ENCODE data around the gene WFIKKN1.

Gene WFIKKN1

DNA sequence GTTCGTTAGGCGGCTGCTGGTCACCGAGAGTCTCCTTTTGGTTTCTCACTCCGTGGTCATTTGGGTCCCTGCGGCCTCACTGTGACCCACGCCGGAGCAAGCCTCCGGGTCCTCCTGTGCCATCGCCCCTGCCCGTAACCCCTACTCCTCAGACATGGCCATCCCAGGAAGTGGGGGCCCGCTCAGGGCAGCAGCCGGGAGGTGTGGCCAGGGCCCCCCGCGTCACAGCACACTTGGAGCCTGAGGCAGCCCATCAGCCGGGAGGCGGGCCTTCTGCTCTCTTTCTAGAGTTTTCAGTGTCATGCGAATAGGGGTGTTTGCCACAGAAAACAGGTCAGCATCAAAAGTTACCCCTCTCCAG is 7.9 kb upstream of the WFIKKN1 start:
- no peaks in the 10 kb centered on the region for H3K9me3 ChIP-seq (ENCODE audit: control insufficient read depth in 1 of 2, low read length in 2 of 2)
- no peaks in the 10 kb centered on the region for H3K27me3 ChIP-seq (ENCODE audit: control insufficient read depth in 1 of 2, insufficient read depth in 2 of 2, low read length in 2 of 2)
- peaks cover 0 to 29% of the 10 kb centered on the region in 2 donors for H3K36me3 ChIP-seq (ENCODE audit: control insufficient read depth in 1 of 2, insufficient read depth in 2 of 2, low read length in 2 of 2)
- H3K9ac ChIP-seq (ENCODE audit: low read depth in 1 of 2, low read length in 2 of 2) = no peak overlapping the region
- H3K27ac ChIP-seq (ENCODE audit: low read depth, low read length) = no peak overlapping the region
- peaks cover 0 to 4% of the 10 kb centered on the region in 2 donors for H3K4me1 ChIP-seq (ENCODE audit: control insufficient read depth in 1 of 2, insufficient read depth in 2 of 2, low read length in 2 of 2)
- H3K4me3 ChIP-seq (ENCODE audit: low read depth in 1 of 2, low read length in 2 of 2) = no peak overlapping the region

DNA sequence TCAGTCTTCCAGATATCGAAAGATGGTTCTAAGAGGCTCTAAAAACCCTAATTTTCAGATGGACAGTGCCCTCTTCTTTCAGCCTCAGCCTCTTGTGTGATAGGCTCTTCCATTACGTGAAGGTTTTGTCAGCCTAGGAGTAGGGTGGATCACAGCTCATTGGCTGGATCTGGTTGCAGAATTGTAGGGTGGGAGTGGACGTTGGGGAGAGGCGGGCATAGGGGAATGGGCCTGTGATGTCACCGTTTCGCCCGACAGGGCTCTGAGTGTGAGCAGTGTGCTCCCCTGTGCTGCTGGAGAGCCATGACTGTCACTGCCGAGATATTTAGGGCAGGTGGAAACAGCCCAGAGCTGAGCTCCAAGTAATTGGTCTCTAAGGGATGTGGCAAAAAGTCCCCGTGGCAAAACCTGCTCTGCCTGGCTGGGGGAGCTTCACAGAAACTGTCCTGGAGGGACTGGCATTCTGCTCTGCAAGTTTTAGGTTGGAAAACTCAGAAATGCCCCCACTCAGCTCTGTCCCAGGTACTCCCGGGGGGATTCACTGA is 6.2 kb upstream of the WFIKKN1 start:
- Histone ChIP-seq H3K9ac (ENCODE audit: low read depth in 1 of 2, low read length in 2 of 2) (no peak overlapping the region), H3K36me3 (ENCODE audit: control insufficient read depth in 1 of 2, insufficient read depth in 2 of 2, low read length in 2 of 2) (peaks cover 0 to 30% of the 10 kb centered on the region in 2 donors), H3K4me1 (ENCODE audit: control insufficient read depth in 1 of 2, insufficient read depth in 2 of 2, low read length in 2 of 2) (peaks cover 0 to 4% of the 10 kb centered on the region in 2 donors)

DNA sequence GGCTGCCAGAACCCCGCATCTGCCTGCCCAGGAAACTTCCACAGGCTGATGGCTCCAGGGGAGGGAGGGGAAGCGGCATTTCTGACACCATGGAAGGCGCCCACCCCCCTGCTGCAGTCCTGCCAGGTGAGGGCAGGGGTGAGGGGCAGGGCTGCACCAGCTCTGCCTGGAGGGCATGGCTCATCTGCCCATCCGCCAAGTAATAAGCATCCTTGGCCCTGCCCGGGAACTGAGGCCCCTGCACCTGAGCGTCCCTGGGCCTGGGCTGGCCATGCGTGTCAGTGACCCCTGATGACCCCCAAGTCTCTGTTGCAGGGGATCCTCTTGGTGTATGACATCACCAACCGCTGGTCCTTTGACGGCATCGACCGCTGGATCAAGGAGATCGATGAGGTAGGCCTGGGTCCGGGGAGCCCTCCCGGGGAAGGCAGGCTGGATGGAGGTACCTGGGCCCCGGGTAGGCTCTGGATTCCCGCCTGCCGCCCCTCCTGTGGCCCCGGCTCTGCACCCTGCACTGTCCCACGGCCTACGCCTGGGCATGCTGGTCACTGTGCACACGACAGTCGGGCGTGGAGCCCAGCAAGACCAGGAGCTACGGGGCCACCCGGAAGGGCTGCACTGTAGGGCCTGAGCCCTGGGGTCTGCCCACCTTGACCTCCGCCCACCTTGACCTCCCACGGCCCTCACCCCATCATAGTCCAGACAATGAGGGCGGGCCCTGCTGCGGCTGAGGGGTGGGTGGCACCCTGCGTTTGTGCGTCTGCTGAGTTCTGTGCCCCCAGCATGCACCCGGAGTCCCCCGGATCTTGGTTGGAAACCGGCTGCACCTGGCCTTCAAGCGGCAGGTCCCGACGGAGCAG is 5.4 kb upstream of the WFIKKN1 start:
- no peak overlapping the region for H3K9ac ChIP-seq (ENCODE audit: low read depth in 1 of 2, low read length in 2 of 2)
- no peaks in the 10 kb centered on the region for H3K27me3 ChIP-seq (ENCODE audit: control insufficient read depth in 1 of 2, insufficient read depth in 2 of 2, low read length in 2 of 2)
- H3K4me3 ChIP-seq (ENCODE audit: low read depth in 1 of 2, low read length in 2 of 2) = no peak overlapping the region
- peaks cover 0 to 30% of the 10 kb centered on the region in 2 donors for H3K36me3 ChIP-seq (ENCODE audit: control insufficient read depth in 1 of 2, insufficient read depth in 2 of 2, low read length in 2 of 2)
- H3K4me1 ChIP-seq (ENCODE audit: control insufficient read depth in 1 of 2, insufficient read depth in 2 of 2, low read length in 2 of 2) = peaks cover 0 to 10% of the 10 kb centered on the region in 2 donors
- no peaks in the 10 kb centered on the region for H3K9me3 ChIP-seq (ENCODE audit: control insufficient read depth in 1 of 2, low read length in 2 of 2)
- no peak overlapping the region for H3K27ac ChIP-seq (ENCODE audit: low read depth, low read length)

More for the DNA sequence above, 6.2 kb upstream of the WFIKKN1 start:
- Histone ChIP-seq H3K9me3 (ENCODE audit: control insufficient read depth in 1 of 2, low read length in 2 of 2) (no peaks in the 10 kb centered on the region), H3K27me3 (ENCODE audit: control insufficient read depth in 1 of 2, insufficient read depth in 2 of 2, low read length in 2 of 2) (no peaks in the 10 kb centered on the region), H3K4me3 (ENCODE audit: low read depth in 1 of 2, low read length in 2 of 2) (no peak overlapping the region), H3K27ac (ENCODE audit: low read depth, low read length) (no peak overlapping the region)

DNA sequence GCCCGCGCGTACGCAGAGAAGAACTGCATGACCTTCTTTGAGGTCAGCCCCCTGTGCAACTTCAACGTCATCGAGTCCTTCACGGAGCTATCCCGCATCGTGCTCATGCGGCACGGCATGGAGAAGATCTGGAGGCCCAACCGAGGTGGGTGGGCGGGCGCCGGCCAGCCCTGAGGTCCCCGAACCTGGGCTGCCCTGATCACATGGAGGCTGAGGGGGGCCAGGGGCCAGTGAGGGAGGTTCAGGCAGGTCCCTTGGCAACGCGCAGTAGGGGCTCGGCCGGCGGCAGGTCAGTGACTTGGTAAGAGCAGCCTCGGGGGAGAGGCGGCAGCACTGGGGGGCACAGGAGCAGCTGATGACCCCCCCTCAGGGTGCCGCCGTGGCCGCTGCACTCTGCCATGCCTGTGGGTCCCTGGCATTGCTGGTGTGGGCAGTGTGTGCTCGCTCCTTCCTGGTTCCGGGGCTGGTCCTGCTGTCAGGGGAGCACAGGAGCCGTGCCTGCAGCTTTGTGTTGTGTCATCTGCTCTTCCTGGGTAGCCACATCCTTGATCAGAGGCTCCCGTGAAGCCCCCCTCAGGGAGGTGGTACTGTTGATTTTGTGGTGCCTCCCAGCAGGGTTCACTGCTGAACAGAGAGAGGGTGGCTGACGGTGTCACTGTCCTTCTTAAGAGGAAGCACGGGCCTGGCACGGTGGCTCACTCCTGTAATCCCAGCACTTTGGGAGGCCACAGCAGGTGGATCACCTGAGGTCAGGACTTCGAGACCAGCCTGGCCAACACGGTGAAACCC is 4.6 kb upstream of the WFIKKN1 start:
- H3K27ac ChIP-seq (ENCODE audit: low read depth, low read length) = no peak overlapping the region
- peaks cover 0 to 12% of the 10 kb centered on the region in 2 donors for H3K4me1 ChIP-seq (ENCODE audit: control insufficient read depth in 1 of 2, insufficient read depth in 2 of 2, low read length in 2 of 2)
- H3K27me3 ChIP-seq (ENCODE audit: control insufficient read depth in 1 of 2, insufficient read depth in 2 of 2, low read length in 2 of 2) = no peaks in the 10 kb centered on the region
- no peaks in the 10 kb centered on the region for H3K9me3 ChIP-seq (ENCODE audit: control insufficient read depth in 1 of 2, low read length in 2 of 2)
- H3K36me3 ChIP-seq (ENCODE audit: control insufficient read depth in 1 of 2, insufficient read depth in 2 of 2, low read length in 2 of 2) = peaks cover 0 to 30% of the 10 kb centered on the region in 2 donors
- H3K9ac ChIP-seq (ENCODE audit: low read depth in 1 of 2, low read length in 2 of 2) = no peak overlapping the region
- no peak overlapping the region for H3K4me3 ChIP-seq (ENCODE audit: low read depth in 1 of 2, low read length in 2 of 2)

DNA sequence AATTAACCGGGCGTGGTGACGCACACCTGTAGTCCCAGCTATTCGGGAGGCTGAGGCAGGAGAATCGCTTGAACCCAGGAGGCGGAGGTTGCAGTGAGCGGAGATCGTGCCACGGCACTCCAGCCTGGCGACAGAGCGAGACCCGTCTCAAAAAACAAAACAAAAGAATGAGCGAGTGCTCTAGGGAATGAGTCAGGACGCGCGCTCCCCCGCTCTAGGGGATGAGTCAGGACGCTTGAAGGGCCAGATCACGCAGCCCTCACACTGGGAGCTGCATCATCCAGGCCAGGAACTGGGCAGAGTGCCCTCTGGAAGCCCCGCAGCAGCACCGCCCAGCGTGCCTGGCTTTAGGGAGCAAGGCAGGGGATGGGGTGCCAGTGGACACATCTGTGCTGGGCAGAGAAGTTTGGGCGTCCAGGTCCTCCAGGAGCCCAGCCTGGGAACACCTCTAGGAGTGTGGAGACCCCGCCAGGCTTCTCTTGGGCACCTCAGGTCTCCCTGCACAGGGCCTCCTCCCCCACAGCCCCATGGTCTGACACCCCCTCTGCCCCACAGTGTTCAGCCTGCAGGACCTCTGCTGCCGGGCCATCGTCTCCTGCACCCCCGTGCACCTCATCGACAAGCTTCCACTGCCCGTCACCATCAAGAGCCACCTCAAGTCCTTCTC is 3.9 kb upstream of the WFIKKN1 start:
- Histone ChIP-seq H3K27me3 (ENCODE audit: control insufficient read depth in 1 of 2, insufficient read depth in 2 of 2, low read length in 2 of 2) (no peaks in the 10 kb centered on the region), H3K36me3 (ENCODE audit: control insufficient read depth in 1 of 2, insufficient read depth in 2 of 2, low read length in 2 of 2) (peaks cover 0 to 30% of the 10 kb centered on the region in 2 donors), H3K9me3 (ENCODE audit: control insufficient read depth in 1 of 2, low read length in 2 of 2) (no peaks in the 10 kb centered on the region), H3K9ac (ENCODE audit: low read depth in 1 of 2, low read length in 2 of 2) (no peak overlapping the region), H3K4me1 (ENCODE audit: control insufficient read depth in 1 of 2, insufficient read depth in 2 of 2, low read length in 2 of 2) (peaks cover 0 to 9% of the 10 kb centered on the region in 2 donors), H3K4me3 (ENCODE audit: low read depth in 1 of 2, low read length in 2 of 2) (no peak overlapping the region), H3K27ac (ENCODE audit: low read depth, low read length) (no peak overlapping the region)

DNA sequence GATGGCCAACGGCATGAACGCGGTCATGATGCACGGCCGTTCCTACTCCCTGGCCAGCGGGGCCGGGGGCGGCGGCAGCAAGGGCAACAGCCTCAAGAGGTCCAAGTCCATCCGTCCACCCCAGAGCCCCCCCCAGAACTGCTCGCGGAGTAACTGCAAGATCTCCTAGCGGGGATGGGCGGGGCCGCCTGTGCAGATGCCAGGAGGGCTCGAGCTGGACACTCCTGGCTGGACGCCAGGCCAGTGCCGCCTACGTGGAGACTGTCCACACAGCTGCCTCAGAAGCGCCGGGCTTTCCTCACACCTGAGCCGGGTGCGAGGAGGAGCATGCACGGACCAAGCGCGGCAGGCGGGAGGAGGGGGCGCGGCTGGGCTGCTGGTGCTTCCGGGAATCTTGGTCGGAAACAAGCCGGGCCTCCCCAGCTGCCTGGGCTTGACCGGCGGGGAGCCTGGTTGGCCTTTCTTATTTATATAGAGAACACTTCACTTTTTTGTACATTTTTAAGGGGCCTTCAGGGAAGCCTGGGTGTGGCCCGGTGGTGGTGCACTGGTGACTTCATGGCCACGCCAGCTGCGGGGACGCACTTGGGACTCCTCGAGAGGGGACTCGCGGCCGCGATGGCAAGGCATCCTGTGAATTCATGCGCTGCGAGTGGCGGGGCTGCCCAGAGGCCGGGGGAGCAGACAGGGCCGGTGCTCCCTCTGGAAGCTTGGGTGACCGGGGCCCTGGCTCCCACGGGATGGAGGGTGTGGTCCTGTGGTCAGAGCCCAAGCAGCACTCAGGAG is 3.1 kb upstream of the WFIKKN1 start:
- no peak overlapping the region for H3K27ac ChIP-seq (ENCODE audit: low read depth, low read length)
- H3K4me3 ChIP-seq (ENCODE audit: low read depth in 1 of 2, low read length in 2 of 2) = no peak overlapping the region
- no peak overlapping the region for H3K9ac ChIP-seq (ENCODE audit: low read depth in 1 of 2, low read length in 2 of 2)
- H3K4me1 ChIP-seq (ENCODE audit: control insufficient read depth in 1 of 2, insufficient read depth in 2 of 2, low read length in 2 of 2) = peaks cover 0 to 9% of the 10 kb centered on the region in 2 donors
- H3K9me3 ChIP-seq (ENCODE audit: control insufficient read depth in 1 of 2, low read length in 2 of 2) = no peaks in the 10 kb centered on the region
- H3K27me3 ChIP-seq (ENCODE audit: control insufficient read depth in 1 of 2, insufficient read depth in 2 of 2, low read length in 2 of 2) = no peaks in the 10 kb centered on the region
- peaks cover 0 to 30% of the 10 kb centered on the region in 2 donors for H3K36me3 ChIP-seq (ENCODE audit: control insufficient read depth in 1 of 2, insufficient read depth in 2 of 2, low read length in 2 of 2)

DNA sequence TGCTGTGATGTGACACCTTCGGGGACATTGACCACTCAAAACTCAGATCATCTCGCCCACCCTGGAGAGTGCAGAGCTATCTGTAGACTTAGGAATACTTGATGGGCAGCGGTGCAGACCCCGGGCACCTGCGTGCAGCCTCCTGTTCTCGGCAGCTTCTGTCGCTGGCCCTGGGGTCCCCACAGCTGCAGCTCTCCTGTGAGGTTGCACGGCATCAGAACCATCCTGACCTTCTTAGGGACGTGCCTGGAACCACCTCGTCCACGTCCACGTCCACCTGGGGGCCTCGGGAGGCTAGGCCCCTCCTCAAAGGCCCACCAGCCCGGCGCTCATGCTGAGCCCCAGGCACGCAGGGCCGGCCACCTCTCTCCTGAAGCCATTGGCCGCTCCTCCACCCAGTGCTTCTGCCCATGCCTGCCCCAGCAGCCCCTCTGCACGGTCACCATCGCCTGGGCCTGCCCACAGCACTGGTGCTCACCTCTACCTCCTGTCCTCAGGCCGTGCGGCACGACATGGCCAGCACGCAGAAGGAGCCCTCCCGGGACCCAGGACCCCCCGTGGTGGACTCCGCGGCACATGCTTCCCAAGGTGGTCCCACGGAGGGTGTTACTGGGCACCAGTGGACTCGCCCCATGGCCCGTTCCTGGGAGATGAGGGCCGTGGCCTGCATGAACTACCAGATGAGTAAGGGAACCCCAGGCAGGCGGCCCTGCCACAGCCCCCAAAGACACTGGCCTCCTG is 2.3 kb upstream of the WFIKKN1 start:
- no peak overlapping the region for H3K9ac ChIP-seq (ENCODE audit: low read depth in 1 of 2, low read length in 2 of 2)
- no peaks in the 10 kb centered on the region for H3K27me3 ChIP-seq (ENCODE audit: control insufficient read depth in 1 of 2, insufficient read depth in 2 of 2, low read length in 2 of 2)
- no peak overlapping the region for H3K4me3 ChIP-seq (ENCODE audit: low read depth in 1 of 2, low read length in 2 of 2)
- peaks cover 0 to 9% of the 10 kb centered on the region in 2 donors for H3K4me1 ChIP-seq (ENCODE audit: control insufficient read depth in 1 of 2, insufficient read depth in 2 of 2, low read length in 2 of 2)
- no peaks in the 10 kb centered on the region for H3K9me3 ChIP-seq (ENCODE audit: control insufficient read depth in 1 of 2, low read length in 2 of 2)
- H3K27ac ChIP-seq (ENCODE audit: low read depth, low read length) = no peak overlapping the region
- H3K36me3 ChIP-seq (ENCODE audit: control insufficient read depth in 1 of 2, insufficient read depth in 2 of 2, low read length in 2 of 2) = peaks cover 0 to 30% of the 10 kb centered on the region in 2 donors

DNA sequence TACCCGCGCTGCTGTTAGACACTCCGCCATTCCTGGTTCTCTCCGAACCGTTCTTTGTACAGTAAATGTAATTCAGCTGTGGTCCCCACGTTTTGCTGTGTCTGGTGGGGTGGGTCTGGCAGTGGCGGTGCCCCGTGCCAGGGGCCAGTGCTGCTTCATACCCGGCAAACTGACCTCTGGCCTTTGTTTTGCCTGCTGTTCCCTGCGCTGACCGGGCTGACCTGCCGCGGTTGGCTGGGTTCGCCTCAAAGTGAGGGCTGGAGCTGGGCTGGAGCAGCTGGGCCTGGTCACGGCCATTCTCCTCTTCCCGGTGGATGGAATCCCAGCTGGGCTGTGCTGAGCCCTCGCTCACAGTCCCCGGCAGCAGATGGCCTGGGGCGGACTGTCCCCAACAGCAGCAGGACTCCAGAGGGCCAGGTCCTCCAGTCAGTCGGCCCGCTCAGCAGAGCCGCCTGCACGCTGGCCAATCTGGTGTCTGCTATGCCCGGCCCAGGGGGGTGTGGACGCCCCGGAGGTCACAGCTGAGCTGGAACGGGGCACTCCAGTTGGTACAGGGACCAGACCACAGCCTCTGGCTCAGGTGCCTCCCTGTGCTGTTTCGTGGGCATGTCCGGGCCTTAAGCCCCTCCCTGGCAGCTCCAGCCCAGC is 1.5 kb upstream of the WFIKKN1 start:
- Histone ChIP-seq H3K9me3 (ENCODE audit: control insufficient read depth in 1 of 2, low read length in 2 of 2) (no peaks in the 10 kb centered on the region), H3K9ac (ENCODE audit: low read depth in 1 of 2, low read length in 2 of 2) (no peak overlapping the region), H3K27ac (ENCODE audit: low read depth, low read length) (no peak overlapping the region), H3K4me1 (ENCODE audit: control insufficient read depth in 1 of 2, insufficient read depth in 2 of 2, low read length in 2 of 2) (peaks cover 0 to 9% of the 10 kb centered on the region in 2 donors), H3K4me3 (ENCODE audit: low read depth in 1 of 2, low read length in 2 of 2) (no peak overlapping the region), H3K36me3 (ENCODE audit: control insufficient read depth in 1 of 2, insufficient read depth in 2 of 2, low read length in 2 of 2) (peaks cover 0 to 38% of the 10 kb centered on the region in 2 donors), H3K27me3 (ENCODE audit: control insufficient read depth in 1 of 2, insufficient read depth in 2 of 2, low read length in 2 of 2) (no peaks in the 10 kb centered on the region)
